HepG2 (cell line): Measurements from ENCODE around the gene RPS6KA5. TPM values are rescaled to one million over a fixed set of nuclear protein-coding genes. Genes with fewer than 3 reads are reported as not detected.

Experiments used
- ATAC-seq: fragments of 200-7000 bp; cut with Tn5 transposase; 3 replicates; pipeline ENCODE4 v1.9.1; 2020; ENCODE audit warnings: mild to moderate bottlenecking, moderate library complexity
- Bru-seq: library from RNA; stranded (reverse); fragments of 400-500 nt; gene quantifications from one replicate; lab custom pipeline; 2021; lab: Mats Ljungman, UMichigan
- BruChase-seq, 2 experiments: library from RNA; stranded (reverse); fragments of 400-500 nt; gene quantifications; one replicate each; lab custom pipeline; 2021; lab: Mats Ljungman, UMichigan
- BruUV-seq: library from RNA; stranded (reverse); fragments of 400-500 nt; replicated peaks from 2 replicates; lab custom pipeline; 2021; lab: Mats Ljungman, UMichigan
- CTCF ChIA-PET: fragments of 300-600 bp; formaldehyde crosslinking; extraction: SDS; loops from one replicate; lab custom pipeline; 2021; ENCODE audit warnings: low total read pairs, inconsistent platforms, low intra/inter-chr PET ratio; lab: Yijun Ruan, JAX
- POLR2A ChIA-PET: fragments of 350-600 bp; sonication (Branson Sonifier 250); formaldehyde crosslinking; loops from one replicate; lab custom pipeline; 2020; ENCODE audit warnings: antibody characterized with exemption, inconsistent platforms; lab: Yijun Ruan, JAX
- DNase-seq: peaks from one replicate; pipeline ENCODE4 v3.0.0-alpha.2; 2015; ENCODE audit warnings: low spot score
- FAIRE-seq: peaks from 3 replicates; lab custom pipeline; 2011; peaks lifted over from hg19 to GRCh38; lab: Jason Lieb, UNC
- H2AFZ ChIP-seq: one replicate; pipeline ENCODE4 v1.6.1; 2011; ENCODE audit warnings: low read length, inconsistent platforms
- H3K27ac ChIP-seq: fragments of 300-600 bp; 3 replicates; pipeline ENCODE4 v1.8.0; 2011; ENCODE audit warnings: mixed run types, mild to moderate bottlenecking, mixed read lengths, low read length, inconsistent platforms; ENCODE audit not compliant: insufficient read depth; ENCODE audit errors: extremely low read length
- H3K27me3 ChIP-seq, 2 experiments: fragments of 200-600 bp in 1 of 2; 2 replicates in 1 of 2; 3 replicates in 1 of 2; pipeline versions ENCODE4 v1.6.0 to v1.8.0; 2011; ENCODE audit warnings: low read length in 2 of 2, mild to moderate bottlenecking in 2 of 2, moderate library complexity in 2 of 2, inconsistent platforms in 1 of 2; ENCODE audit not compliant: insufficient read depth in 2 of 2, control insufficient read depth in 1 of 2
- H3K36me3 ChIP-seq, 2 experiments: fragments of 200-600 bp in 1 of 2; replicated peaks in 1 of 2; 2 replicates in 1 of 2; 3 replicates in 1 of 2; pipeline versions ENCODE4 v1.5.1 to v1.8.0; 2011; ENCODE audit warnings: low read length in 2 of 2, inconsistent platforms in 1 of 2; ENCODE audit not compliant: insufficient read depth in 2 of 2, control insufficient read depth in 1 of 2
- H3K4me1 ChIP-seq: 2 replicates; pipeline ENCODE4 v1.5.1; 2012; ENCODE audit warnings: low read length, inconsistent platforms; ENCODE audit not compliant: insufficient read depth
- H3K4me2 ChIP-seq: 2 replicates; pipeline ENCODE4 v1.6.0; 2011; ENCODE audit warnings: low read depth, low read length, inconsistent platforms
- H3K4me3 ChIP-seq, 3 experiments: fragments of 200-600 bp in 1 of 3; sonication (generic), shearing (Covaris generic) in 1 of 3; replicated peaks in 1 of 3; 2 replicates each; pipeline ENCODE4 v1.5.1; 2011 to 2016; ENCODE audit warnings: low read length in 3 of 3, inconsistent platforms in 2 of 3, low read depth in 2 of 3, mild to moderate bottlenecking in 2 of 3, control low read depth in 1 of 3, mixed read lengths in 1 of 3; ENCODE audit not compliant: insufficient read depth in 1 of 3
- H3K79me2 ChIP-seq: one replicate; pipeline ENCODE4 v1.6.1; 2011; ENCODE audit warnings: low read length, inconsistent platforms; ENCODE audit not compliant: insufficient read depth
- H3K9ac ChIP-seq: 2 replicates; pipeline ENCODE4 v1.6.0; 2011; ENCODE audit warnings: mild to moderate bottlenecking, low read depth, low read length, inconsistent platforms; ENCODE audit not compliant: insufficient read depth
- H3K9me3 ChIP-seq: 2 replicates; pipeline ENCODE4 v1.5.1; 2012; ENCODE audit warnings: mild to moderate bottlenecking, low read length
- H4K20me1 ChIP-seq: 2 replicates; pipeline ENCODE4 v1.6.0; 2011; ENCODE audit warnings: inconsistent platforms, mild to moderate bottlenecking, low read length, moderate library complexity; ENCODE audit not compliant: insufficient read depth
- USF2 ChIP-seq, 2 experiments: sonication (generic) in 1 of 2; formaldehyde crosslinking in 1 of 2; IDR thresholded peaks; 2 replicates each; pipeline versions ENCODE4 v1.5.1 to v1.6.1; 2011 to 2020; ENCODE audit warnings: borderline replicate concordance in 1 of 2, low read depth in 1 of 2, low read length in 1 of 2, mild to moderate bottlenecking in 1 of 2, missing genetic modification reagents in 1 of 2, moderate library complexity in 1 of 2
- ZNF609 ChIP-seq: sonication (generic); formaldehyde crosslinking; IDR thresholded peaks from 2 replicates; pipeline ENCODE4 v1.4.0; 2020; ENCODE audit warnings: mild to moderate bottlenecking, missing genetic modification reagents, borderline replicate concordance
- whole genome bisulfite sequencing: methylation state at CpG from one replicate; pipeline ENCODE4 v1.1.6; 2017; ENCODE audit warnings: low lambda C conversion rate; 5-methylcytosine and 5-hydroxymethylcytosine counted together
- in situ Hi-C: cut with HindIII; loops from 2 replicates; pipeline ENCODE4 v1.10.0; 2017; ENCODE audit warnings: low pct_unique_long_range_greater_than_20kb; ENCODE audit not compliant: extremely low pct_ligation_motif_present
- intact Hi-C: fragments of 100-400 bp; cut with micrococcal nuclease; formaldehyde crosslinking; loops from one replicate; pipeline ENCODE4 v1.10.0; 2022; ENCODE audit not compliant: unreplicated experiment
- long read RNA-seq, 2 experiments: library from RNA in 1 of 2; library from polyadenylated mRNA in 1 of 2; stranded (forward) in 1 of 2; unstranded in 1 of 2; transcript quantifications; one replicate each; pipeline ENCODE4 v2.0.0, GENCODE V29; 2019 to 2022
- polyA minus RNA-seq, 3 experiments: library from RNA; depleted of rRNA, polyadenylated mRNA; stranded (reverse); fragments of >200 nt; gene quantifications; 2 replicates each; pipeline ENCODE4 v1.2.3, GENCODE V29; 2011; ENCODE audit warnings: low replicate concordance in 1 of 3
- polyA plus RNA-seq, 8 experiments: library from polyadenylated mRNA; depleted of rRNA in 3 of 8; stranded (reverse) in 7 of 8; unstranded in 1 of 8; fragments of >200 nt; fragmentation: Illumina TruSeq in 4 of 8; extraction: Trizol in 4 of 8; gene quantifications; 2 replicates each; pipeline versions ENCODE4 v1.2.1 to v1.2.3, GENCODE V29; 2011 to 2016; ENCODE audit warnings: low read depth in 4 of 8, missing spikeins in 1 of 8, mixed read lengths in 1 of 8; ENCODE audit not compliant: insufficient read depth in 1 of 8
- total RNA-seq, 5 experiments: library from RNA; depleted of rRNA; stranded (reverse); fragments of >200 nt; fragmentation: Illumina TruSeq; extraction: Trizol; gene quantifications; 2 replicates each; pipeline ENCODE4 v1.2.3, GENCODE V29; 2016; ENCODE audit warnings: low read depth in 1 of 5
- TF ChIP-seq, protein P1 (sequence below): sonication (generic); formaldehyde crosslinking; conservative IDR thresholded peaks from 2 replicates; pipeline ENCODE4 v1.8.0; 2022; ENCODE audit warnings: mild to moderate bottlenecking, moderate library complexity, missing genetic modification reagents

The RPS6KA5 gene
- 0.58 and 0.65 TPM in 2 replicates for total RNA-seq (2016; rRNA removed; fragmentation: Illumina TruSeq; extraction: Trizol)
- total RNA-seq (2016; cell fraction: cytosol; rRNA removed; fragmentation: Illumina TruSeq; extraction: Trizol; ENCODE audit: low read depth): 0.10 and 0.44 TPM in 2 replicates
- 0.59 and 0.67 TPM in 2 replicates for total RNA-seq (2016; cell fraction: insoluble cytoplasmic fraction; rRNA removed; fragmentation: Illumina TruSeq; extraction: Trizol)
- 0.21 and 0.25 TPM in 2 replicates for total RNA-seq (2016; cell fraction: membrane; rRNA removed; fragmentation: Illumina TruSeq; extraction: Trizol)
- total RNA-seq (2016; cell fraction: nucleus; rRNA removed; fragmentation: Illumina TruSeq; extraction: Trizol): 0.81 and 0.84 TPM in 2 replicates
- 0.40 and 0.50 TPM in 2 replicates for polyA plus RNA-seq (2011; rRNA removed)
- 0.27 and 0.42 TPM in 2 replicates for polyA plus RNA-seq (2011; cell fraction: cytosol; rRNA removed)
- polyA plus RNA-seq (2011; cell fraction: nucleus; rRNA removed): 0.43 and 0.88 TPM in 2 replicates
- polyA plus RNA-seq (2012): 1.2 and 1.7 TPM in 2 replicates
- under 0.01 and 0.05 TPM in 2 replicates for polyA plus RNA-seq (2016; cell fraction: cytosol; fragmentation: Illumina TruSeq; extraction: Trizol; ENCODE audit: low read depth)
- polyA plus RNA-seq (2016; cell fraction: insoluble cytoplasmic fraction; fragmentation: Illumina TruSeq; extraction: Trizol; ENCODE audit: low read depth): 0.30 and 0.43 TPM in 2 replicates
- 0.03 and 0.06 TPM in 2 replicates for polyA plus RNA-seq (2016; cell fraction: membrane; fragmentation: Illumina TruSeq; extraction: Trizol; ENCODE audit: low read depth)
- polyA plus RNA-seq (2016; cell fraction: nucleus; fragmentation: Illumina TruSeq; extraction: Trizol; ENCODE audit: insufficient read depth, low read depth): 0.30 and 0.45 TPM in 2 replicates
- polyA minus RNA-seq (2011; rRNA and poly(A)+ RNA removed; ENCODE audit: low replicate concordance): 0.44 and 8.9 TPM in 2 replicates
- polyA minus RNA-seq (2011; cell fraction: cytosol; rRNA and poly(A)+ RNA removed): 0.44 and 1.2 TPM in 2 replicates
- 3.4 and 3.7 TPM in 2 replicates for polyA minus RNA-seq (2011; cell fraction: nucleus; rRNA and poly(A)+ RNA removed)
- Bru-seq, nascent RNA: percentile 42 among the genes with signal in this experiment
- BruChase-seq, experiment 1, labeled RNA remaining after a 6-hour chase: percentile 40 among the genes with signal in this experiment
- percentile 42 among the genes with signal in this experiment for BruChase-seq, experiment 2, labeled RNA remaining after a 2-hour chase
- long read RNA-seq, experiment 1, partial matches to known transcripts: 0 of 2 reads
- long read RNA-seq, experiment 1, other reads (novel, unspliced or antisense): 1 of 2 reads
- long read RNA-seq, experiment 2, partial matches to known transcripts: 0 of 1 reads
- long read RNA-seq, experiment 2, other reads (novel, unspliced or antisense): 1 of 1 reads

DNA sequence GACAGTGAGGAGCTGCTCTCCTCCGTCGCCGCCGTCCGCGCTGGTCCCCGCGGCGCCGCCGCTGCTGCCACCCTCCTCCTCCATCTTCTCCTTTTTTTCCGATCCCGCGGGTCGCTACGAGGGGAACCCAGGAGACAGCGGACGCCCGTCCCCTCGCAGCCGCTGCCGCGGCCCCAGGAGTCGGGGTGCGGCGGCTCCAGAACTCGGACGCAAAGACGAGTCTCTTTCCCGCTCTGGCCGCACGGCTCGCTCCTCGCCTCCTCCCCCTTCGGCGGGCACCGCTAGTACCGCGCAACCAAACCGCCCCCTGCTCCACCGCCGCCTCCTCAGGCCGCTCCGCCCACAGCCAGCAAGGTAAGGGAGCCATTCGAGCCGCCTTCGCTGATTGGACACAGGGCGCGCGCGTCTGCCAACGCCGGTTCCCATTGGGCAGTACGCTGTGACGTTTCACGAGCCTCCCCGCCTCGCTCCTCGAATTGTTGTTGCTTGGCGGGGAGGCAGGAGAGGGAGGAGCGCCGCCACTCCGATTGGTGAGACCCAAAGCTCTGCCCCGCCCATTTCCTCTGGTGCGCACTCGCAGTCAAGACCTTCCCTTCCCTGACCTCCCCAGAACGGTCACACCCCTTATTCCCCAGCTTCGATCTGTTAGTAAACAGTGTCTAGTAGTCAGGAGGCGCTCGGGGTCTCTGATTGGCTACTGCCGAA is at the start of gene RPS6KA5:
Gene RPS6KA5 (minus strand): TSS at position 291 of the 705 bp plus-strand sequence. CDS start 207 bp downstream, at position 84.
- ATAC-seq: peak; percentile 95
- H3K4me3 ChIP-seq: peak within 1 kb of the TSS; percentile 65 to 81 (median 80)
- no peaks in the 10 kb centered on the region for H3K36me3 ChIP-seq
- POLR2A ChIA-PET: interaction anchor here (0.9 to 3.5 kb wide), 3 partner anchors 12 to 358 kb away, joined by 3 to 49 read pairs (median 3); partner anchors contain the start of genes CCDC88C and DGLUCY
- peak within 1 kb of the TSS; percentile 78 for H2AFZ ChIP-seq
- H4K20me1 ChIP-seq: no peaks in the 10 kb centered on the region
- peak; percentile 96 for FAIRE-seq
- in situ Hi-C loops (no loop called here), intact Hi-C loops (loop anchor here (5.0 to 10.0 kb wide), 3 partner anchors 114 to 1047 kb away; partner anchors contain the start of gene ATXN3)
- H3K9me3 ChIP-seq: no peaks in the 10 kb centered on the region
- H3K4me1 ChIP-seq: peaks cover 44% of the 10 kb centered on the region
- H3K27ac ChIP-seq: peak within 1 kb of the TSS; percentile 93
- BruUV-seq: no TSS peak
- H3K4me2 ChIP-seq: peak within 1 kb of the TSS; percentile 92
- peak; percentile 100 for DNase-seq
- WGBS: 0% methylated on average over 1 of the region's 71 CpGs
- CTCF ChIA-PET: no interaction called here
- no peaks in the 10 kb centered on the region for H3K79me2 ChIP-seq
- no peaks in the 10 kb centered on the region for H3K27me3 ChIP-seq
- peak within 1 kb of the TSS; percentile 86 for H3K9ac ChIP-seq
- TF ChIP-seq ZNF609 (CRISPR knock-in tag) (no peak), USF2 (IDR thresholded peaks at IDR 0.05; ENCODE audit: low read depth, low read length) (no peak), USF2 (CRISPR knock-in tag; IDR thresholded peaks at IDR 0.05; ENCODE audit: borderline replicate concordance) (no peak)
- TF ChIP-seq, protein P1, sequence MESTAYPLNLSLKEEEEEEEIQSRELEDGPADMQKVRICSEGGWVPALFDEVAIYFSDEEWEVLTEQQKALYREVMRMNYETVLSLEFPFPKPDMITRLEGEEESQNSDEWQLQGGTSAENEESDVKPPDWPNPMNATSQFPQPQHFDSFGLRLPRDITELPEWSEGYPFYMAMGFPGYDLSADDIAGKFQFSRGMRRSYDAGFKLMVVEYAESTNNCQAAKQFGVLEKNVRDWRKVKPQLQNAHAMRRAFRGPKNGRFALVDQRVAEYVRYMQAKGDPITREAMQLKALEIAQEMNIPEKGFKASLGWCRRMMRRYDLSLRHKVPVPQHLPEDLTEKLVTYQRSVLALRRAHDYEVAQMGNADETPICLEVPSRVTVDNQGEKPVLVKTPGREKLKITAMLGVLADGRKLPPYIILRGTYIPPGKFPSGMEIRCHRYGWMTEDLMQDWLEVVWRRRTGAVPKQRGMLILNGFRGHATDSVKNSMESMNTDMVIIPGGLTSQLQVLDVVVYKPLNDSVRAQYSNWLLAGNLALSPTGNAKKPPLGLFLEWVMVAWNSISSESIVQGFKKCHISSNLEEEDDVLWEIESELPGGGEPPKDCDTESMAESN (CRISPR knock-in tag): 0 out of 2 replicates have a peak, but pooled peaks have one; percentile 11
